HG03575 (cell line): Measurements from ENCODE around the gene NOLC1.
"Not testable (repeated sequence)": the region's sequence is repeated elsewhere in the genome, so short reads cannot be mapped to it uniquely, and the experiment has no call there.

ENCODE experiments used
- ATAC-seq: cut with Tn5 transposase; IDR thresholded peaks from one replicate; pipeline ENCODE4 v1.9.1; 2021; ENCODE audit not compliant: unreplicated experiment, insufficient number of reproducible peaks, low FRiP score; ENCODE audit errors: extremely low read depth

NOLC1 gene

DNA sequence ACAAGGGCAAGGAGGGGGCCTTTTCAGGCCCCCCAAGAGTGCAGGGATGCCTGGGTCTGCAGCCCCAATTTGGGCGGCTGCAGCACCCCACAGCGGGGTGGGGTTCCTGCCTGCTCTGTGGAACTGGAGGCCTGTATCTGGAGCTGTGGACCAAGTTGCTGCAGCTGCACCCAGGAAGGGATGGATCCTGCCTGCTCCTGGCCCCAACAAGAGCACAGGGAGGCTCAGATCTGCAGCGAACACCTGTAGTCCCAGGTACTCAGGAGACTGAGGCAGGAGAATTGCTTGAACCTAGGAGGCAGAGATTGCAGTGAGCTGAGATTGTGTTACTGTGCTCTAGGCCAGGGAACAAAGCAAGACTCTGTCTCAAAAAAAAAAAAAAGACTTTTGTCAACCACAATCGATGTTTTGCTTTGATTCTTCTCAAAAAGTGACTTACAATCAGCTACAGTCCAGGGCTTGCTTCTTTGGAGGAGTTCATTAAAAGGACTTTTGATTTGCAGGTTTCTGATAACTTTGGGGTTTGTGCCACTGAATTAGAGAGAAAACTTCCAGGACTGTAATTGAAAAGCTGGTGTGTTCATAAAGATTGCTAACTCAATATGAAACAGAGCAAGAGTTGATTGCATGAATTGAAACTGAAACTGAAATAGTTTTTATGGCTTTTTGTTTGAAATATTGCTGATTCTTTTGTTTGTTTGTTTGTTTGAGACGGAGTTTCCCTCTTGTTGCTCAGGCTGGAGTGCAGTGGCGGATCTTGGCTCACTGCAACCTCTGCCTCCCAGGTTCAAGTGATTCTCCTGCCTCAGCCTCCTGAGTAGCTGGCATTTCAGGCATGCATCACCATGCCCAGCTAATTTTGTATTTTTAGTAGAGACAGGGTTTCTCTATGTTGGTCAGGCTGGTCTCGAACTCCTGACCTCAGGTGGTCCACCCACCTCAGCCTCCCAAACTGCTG, 37.0 kb downstream of the NOLC1 start:
- ATAC-seq: not testable (repeated sequence)

GRCh38 chr10:102191956-102192355, 39.8 kb downstream of the NOLC1 start:
- ATAC-seq: no peak

GRCh38 chr10:102195296-102195870, 43.2 kb downstream of the NOLC1 start:
- ATAC-seq: no peak

DNA sequence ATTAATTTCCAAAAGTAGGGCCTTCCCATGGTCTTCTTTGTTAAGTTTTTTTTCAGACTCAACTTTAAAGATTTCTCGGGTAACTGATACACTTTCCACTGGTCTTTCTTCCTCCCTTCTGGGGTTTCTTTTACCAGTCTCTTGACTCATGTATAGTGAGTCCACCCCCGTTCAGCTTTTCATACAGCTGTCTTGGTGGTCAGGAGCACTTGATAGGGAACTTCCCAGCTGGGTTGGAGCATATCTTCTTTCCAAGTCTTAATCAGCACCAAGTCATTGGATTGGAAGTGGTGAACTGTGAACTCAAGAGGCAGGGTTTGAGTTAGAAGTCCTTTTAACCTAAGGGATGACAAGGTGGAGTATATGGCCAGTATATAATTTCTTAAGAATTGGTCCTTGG, 44.7 kb downstream of the NOLC1 start:
- ATAC-seq: no peak

DNA sequence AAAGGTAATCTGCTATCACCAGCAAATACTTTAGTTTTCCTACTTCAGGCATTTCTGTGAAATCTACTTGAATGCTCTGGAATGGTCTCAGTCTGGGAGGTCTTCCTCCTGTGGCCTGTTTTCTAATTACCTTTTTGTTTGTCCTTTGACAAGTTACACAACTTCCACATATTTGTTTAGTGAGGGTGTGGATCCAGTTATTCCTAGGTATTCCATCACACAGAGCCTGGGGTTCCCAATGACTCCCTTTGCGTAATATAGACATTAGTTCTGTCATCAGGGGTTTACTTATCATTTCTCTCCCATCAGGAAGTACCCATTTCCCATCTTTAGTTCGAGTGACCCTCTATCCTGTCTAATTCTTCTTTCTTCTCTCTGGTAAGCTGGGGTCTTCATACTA, 45.8 kb downstream of the NOLC1 start:
- no peak for ATAC-seq

DNA sequence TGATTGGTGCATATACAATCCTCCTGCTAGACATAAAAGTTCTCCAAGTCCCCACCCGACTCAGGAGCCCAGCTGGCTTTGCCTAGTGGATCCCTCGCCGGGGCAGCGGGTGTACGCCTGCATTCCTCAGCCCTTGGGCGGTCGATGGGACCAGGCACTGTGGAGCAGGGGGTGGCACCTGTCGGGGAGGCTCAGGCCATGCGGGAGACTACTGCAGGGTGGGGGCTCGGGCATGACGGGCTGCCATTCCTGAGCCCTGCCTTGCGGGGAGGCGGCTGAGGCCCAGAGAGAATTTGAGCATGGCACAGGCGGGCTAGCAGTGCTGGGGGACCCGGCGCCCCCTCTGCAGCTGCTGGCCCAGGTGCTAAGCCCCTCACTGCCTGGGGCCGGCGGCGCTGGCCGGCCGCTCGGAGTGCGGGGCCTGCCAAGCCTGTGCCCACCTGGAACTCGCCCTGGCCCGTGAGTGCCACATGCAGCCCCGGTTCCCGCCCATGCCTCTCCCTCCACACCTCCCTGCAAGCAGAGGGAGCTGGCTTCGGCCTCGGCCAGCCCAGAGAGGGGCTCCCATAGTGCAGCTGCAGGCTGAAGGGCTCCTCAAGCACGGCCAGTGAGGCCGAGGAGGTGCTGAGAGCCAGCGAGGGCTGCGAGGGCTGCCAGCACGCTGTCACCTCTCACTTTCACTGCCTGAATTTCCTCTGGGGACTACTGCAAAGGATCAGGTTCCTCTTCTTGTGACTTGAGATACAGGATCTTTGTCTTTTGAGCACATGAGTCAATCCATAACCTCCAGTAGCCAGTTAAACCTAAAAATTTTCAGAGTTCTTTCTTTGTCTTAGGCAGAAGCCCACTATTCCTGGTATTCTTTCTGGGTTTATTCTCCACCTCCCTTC, 48.8 kb downstream of the NOLC1 start:
- no peak for ATAC-seq

DNA sequence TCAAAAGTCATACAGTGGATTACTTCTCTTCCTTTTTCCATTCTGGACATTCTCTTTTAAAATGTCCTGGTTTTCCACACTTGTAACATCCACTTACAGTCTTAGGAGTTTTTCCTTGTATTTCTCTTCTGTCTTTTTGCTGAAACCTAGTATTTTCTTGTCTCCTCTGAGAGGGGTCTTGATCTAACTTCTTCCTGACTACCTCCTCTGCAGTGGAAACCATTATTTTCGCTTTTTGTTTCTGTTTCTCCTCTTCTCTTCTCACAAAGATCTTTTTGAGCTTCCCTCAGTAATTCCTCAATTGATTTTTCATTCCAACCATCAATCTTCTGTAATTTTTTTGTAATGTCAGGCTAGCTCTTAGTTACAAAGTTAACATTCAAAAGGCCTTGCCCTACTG, 50.2 kb downstream of the NOLC1 start:
- ATAC-seq: no peak

DNA sequence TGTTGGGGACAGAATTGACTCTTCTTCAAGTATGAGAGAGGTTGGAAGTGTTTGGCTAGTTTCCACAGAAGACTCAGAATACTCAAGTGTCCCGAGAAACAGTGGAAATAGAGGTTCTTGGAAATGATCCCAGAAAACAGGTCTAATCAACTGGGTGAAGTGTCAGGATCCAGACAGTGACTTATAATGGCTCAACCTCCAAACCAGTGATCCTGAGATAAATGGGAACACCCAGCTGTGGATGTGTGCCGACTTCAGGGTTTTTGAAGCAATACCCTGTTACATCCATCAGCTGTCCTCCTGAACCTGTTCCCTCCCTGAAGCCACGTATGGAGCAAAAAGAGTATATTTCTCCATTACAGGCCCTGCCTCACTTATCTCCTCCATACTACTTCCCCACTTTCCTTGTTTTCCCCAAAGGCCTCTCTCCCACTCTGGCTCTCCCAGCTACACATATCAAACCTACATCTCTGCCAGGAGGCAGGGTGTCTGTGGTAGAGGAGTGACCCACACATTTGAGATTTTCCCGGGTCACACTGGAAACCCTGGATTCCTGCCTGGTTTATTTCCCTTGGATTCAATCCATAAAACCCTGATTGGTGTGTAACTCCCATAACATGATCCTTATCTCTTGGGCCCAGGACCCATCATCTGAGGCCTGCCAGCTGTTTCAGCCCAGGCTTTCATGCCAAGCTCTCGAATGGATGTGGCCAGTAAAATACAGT, 56.3 kb downstream of the NOLC1 start:
- no peak for ATAC-seq

GRCh38 chr10:102211615-102212299, 59.6 kb downstream of the NOLC1 start:
- ATAC-seq: no peak
